HL-60/S4 treated with retinoic acid at 250 ng/mL for 4 days and 3 days (cell line): Measurements from ENCODE around the gene WDR3.
"Not testable (repeated sequence)": the region's sequence is repeated elsewhere in the genome, so short reads cannot be mapped to it uniquely, and the experiment has no call there.

Source experiments
- in situ Hi-C: fragments of 300-500 bp; cut with MboI; formaldehyde crosslinking; loops from 2 replicates; pipeline ENCODE4 v1.7.0; 2022; ENCODE audit warnings: low sequenced_read_pairs

The WDR3 gene

GRCh38 chr1:117929343-117930172 lies at the start of gene WDR3, which contains the start of gene GDAP2:
Gene WDR3 (plus strand): TSS chr1:117929739. CDS start chr1:117933320, 3,581 bp downstream.
Gene GDAP2 (minus strand): TSS chr1:117929621. CDS start chr1:117920357, 9,264 bp downstream.
- in situ Hi-C loops = no loop called here

DNA sequence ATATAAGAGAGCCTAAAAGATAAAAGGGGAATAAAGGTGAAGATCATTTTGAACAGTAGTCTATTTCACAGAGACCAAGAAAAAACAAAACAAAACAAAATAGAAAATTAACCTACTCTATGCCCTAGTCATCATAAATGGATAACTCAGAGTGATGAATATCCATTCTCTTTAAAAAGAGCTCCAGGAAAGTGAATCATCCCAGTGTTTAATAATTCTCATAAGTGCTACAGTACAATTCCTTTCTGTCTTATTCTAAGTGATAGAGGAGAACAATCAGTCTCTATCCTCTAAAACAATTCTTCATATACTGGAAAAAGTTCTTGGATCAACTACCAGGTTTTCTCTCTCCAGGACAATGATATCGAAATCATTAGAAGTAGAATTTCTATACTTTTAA lies 45.9 kb upstream of the WDR3 start:
- in situ Hi-C loops = no loop called here

- in situ Hi-C loops = no loop called here
These were observed 43.3 kb upstream of the WDR3 start for GRCh38 chr1:117886101-117886795.

- in situ Hi-C loops = no loop called here
These were observed 39.1 kb upstream of the WDR3 start for GRCh38 chr1:117890452-117890851.

GRCh38 chr1:117892512-117892911 lies 37.0 kb upstream of the WDR3 start:
- in situ Hi-C loops = no loop called here

GRCh38 chr1:117894078-117894477 lies 35.5 kb upstream of the WDR3 start:
- in situ Hi-C loops = no loop called here

DNA sequence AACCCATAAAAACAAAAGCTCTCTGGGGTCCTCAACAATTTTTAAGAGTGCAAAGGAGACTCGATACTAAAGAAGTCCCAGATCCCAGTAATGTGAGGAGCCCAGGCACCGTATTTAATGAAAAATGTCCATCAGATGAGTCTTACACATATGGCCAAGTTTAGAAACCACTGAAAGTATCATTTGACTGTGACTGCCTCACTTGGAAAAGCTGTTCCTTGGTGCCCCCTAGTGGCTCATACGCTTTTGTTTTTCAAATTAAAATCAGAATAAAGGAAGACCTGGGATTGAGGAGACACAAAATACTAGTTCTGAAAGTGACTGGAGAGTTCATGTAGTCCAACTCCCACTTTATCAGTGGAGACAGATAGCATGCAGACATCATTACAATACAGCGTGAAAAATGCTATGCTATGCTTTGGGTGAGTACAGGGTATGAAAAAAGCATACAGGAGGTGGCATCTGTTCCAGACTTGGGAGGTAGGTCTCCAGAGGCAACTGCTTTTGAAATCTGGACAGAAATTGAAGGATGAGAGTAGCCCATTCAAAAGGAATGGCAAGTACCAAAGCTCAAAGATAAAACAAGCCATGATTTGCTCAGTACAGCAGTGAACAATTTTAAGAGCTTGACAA lies 33.9 kb upstream of the WDR3 start:
- in situ Hi-C loops = no loop called here

DNA sequence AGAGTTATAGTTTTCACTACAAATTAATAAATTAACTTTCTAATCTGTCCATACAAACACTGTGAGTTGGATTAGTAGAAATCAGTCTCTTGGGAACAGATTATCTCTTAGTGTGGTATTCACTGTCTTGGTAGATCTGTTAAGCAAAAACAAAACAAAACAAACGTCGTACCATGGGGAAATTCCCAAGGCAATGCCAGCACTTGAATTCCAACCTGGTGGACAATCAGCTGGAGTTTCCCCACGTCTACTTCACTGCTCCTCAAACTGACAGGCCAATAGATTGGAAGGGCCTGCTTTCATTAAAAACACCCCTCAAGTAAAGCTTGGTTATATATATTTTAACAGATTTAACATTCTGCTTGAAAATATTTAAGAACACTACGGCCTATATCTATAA lies 32.0 kb upstream of the WDR3 start:
- in situ Hi-C loops = no loop called here

GRCh38 chr1:117899801-117900200 lies 29.7 kb upstream of the WDR3 start:
- in situ Hi-C loops = loop anchor here (10.0 kb wide), 1 partner anchor 375 kb away; no protein-coding TSS in a partner anchor

DNA sequence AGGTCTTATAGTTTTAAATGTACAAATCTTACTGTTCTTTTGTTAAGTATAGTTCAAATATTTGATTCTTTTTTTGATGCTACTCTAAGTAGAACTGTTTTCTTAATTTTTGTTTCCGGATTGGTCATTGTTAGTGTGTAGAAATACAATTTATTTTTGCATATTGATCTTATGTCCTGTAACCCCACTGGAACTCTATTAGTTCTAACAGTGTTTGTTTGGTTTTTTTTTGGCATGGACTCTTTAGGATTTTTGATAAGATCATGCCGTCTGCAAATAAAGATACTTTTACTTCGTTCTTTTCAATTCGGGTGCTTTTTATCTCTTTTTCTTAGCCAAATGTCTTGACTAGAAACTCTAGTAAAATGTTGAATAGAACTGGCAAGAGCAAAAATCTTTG lies 26.6 kb upstream of the WDR3 start:
- in situ Hi-C loops = loop anchor here (10.0 kb wide), 1 partner anchor 378 kb away; no protein-coding TSS in a partner anchor

DNA sequence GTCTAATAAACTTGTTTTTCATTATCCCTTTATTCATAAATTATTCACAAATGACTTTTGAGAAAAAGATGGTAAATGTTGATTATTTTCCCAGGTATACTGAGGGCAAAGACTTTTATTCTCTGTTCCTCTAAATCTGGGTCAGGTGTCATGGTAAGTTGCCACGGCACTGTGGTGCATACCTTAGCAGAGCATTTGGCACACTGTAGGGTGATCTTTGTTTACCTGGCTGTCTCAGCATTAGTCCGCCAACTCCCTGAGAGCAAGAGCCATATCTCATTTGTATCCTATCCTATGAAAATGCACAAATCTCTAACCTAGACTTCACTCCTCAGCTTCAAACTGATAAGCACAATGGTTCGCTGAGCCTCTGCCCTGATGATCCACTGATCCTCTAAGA lies 25.1 kb upstream of the WDR3 start:
- in situ Hi-C loops = loop anchor here (10.0 kb wide), 1 partner anchor 380 kb away; no protein-coding TSS in a partner anchor

GRCh38 chr1:117905019-117905418 lies 24.5 kb upstream of the WDR3 start:
- in situ Hi-C loops = loop anchor here (10.0 kb wide), 1 partner anchor 380 kb away; no protein-coding TSS in a partner anchor

DNA sequence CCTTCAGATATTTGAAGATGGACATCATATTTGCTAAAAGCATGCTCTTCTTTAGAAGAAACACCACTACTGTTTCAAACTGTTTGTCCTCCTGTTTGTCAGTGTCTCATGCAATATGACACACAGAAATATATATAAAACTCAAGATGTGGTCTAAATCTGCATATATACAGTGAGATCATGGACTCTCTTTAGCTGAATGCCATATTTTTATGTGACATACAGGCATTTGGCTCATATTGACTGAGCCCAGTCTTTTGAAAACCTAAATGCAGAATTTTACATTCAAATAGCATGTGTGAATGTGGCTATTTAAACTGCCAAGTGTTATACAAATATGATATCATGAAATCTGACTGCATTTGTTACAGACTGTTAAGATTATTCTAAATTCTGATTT lies 18.5 kb upstream of the WDR3 start:
- in situ Hi-C loops = no loop called here

- in situ Hi-C loops = no loop called here
These were observed 10.2 kb upstream of the WDR3 start for GRCh38 chr1:117919376-117919775.

DNA sequence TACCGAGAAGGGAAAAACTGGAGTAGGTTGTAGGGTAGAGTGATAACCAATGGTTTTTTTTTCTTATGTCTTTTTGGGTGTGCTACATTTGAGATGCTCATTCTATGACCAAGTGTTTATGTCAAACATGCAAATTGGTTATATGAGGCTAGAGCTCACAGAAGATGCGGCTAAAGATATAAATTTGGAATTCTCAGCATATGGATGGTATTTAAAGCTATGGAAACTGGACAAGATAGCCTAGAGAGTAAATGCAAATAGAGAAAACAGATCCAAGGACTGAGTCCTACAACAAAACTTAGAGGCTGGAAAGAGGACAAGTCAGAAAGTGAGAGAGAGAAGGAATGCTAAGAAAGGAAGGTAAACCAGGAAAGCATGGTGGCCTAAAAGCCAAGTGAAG lies 7.5 kb upstream of the WDR3 start:
- in situ Hi-C loops = no loop called here

DNA sequence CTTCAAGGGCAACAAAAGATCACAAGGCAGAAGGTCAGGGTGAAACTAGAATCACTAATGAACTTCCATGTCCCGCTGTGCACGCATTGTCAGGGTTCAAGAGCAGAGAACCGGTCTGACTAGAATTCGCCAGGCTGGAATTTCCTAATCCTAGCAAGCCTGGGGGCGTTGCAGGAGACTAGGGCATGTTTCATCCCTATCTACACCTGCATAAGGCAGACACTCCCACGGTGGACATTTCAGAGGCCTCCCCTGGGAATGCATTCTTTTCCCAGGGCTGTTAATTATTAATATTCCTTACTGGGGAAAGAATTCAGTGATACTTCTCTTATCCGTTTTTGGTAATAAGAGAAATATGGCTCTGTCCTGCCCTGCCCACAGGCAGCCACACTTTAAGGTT lies 6.8 kb upstream of the WDR3 start:
- in situ Hi-C loops = not testable (repeated sequence)

GRCh38 chr1:117925981-117926380 lies 3.6 kb upstream of the WDR3 start:
- in situ Hi-C loops = no loop called here

- in situ Hi-C loops = no loop called here
These were observed 627 bp upstream of the WDR3 start for GRCh38 chr1:117928881-117929342.

GRCh38 chr1:117930173-117930447 lies 571 bp downstream of the WDR3 start:
- in situ Hi-C loops = no loop called here

DNA sequence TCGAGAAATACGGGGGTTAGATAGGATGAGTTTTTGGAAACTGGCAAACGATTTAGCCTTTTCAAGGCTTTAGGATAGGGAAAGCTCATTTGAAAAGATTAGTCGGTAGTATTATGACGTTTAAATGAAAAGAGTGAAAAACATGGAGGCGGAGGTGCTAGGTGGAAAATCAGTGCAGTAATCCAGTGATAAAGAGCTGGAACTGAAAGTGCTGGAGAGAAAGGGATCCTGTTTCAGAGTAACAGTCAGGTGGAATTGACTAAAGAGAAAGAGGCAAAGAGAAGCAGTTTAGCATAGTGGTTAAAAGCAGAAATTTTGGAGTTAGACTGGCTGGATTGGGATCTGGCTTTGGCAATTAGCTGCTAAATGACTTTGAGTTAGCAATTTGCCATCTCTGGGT lies 945 bp downstream of the WDR3 start:
- in situ Hi-C loops = no loop called here

- in situ Hi-C loops = no loop called here
These were observed 3.0 kb downstream of the WDR3 start for GRCh38 chr1:117932576-117932975.

- in situ Hi-C loops = no loop called here
These were observed 4.2 kb downstream of the WDR3 start for GRCh38 chr1:117933769-117934168.
